Dedifferentiated amniotic fluid mesenchymal stem cell (primary cell): ENCODE measurements around the gene CACNB2.
"Not testable (repeated sequence)": the region's sequence is repeated elsewhere in the genome, so short reads cannot be mapped to it uniquely, and the experiment has no call there.

ENCODE experiments used
- DNase-seq: peaks from one replicate; pipeline ENCODE4 v3.0.0-alpha.2; 2016; ENCODE audit errors: extremely low spot score

CACNB2 gene

DNA sequence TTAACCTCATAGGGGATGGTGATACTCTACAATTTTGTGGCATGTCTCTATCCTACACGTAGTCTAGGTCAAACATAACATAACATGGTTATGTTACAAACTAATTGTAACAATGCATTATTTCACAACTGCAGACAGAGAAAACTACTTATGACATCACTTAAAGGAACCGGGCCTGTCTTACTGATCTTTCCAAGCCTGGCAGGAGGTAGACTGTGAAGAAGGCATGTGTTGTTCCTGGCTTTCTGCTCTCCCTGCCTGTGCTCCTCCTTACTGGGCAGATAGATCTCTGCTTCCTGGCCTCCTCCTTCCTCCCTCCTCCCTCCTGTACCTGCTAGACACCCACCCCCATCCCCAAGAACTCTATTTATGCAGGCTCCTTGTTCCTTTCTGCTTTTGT is 5.4 kb downstream of the CACNB2 start:
- no peak for DNase-seq

DNA sequence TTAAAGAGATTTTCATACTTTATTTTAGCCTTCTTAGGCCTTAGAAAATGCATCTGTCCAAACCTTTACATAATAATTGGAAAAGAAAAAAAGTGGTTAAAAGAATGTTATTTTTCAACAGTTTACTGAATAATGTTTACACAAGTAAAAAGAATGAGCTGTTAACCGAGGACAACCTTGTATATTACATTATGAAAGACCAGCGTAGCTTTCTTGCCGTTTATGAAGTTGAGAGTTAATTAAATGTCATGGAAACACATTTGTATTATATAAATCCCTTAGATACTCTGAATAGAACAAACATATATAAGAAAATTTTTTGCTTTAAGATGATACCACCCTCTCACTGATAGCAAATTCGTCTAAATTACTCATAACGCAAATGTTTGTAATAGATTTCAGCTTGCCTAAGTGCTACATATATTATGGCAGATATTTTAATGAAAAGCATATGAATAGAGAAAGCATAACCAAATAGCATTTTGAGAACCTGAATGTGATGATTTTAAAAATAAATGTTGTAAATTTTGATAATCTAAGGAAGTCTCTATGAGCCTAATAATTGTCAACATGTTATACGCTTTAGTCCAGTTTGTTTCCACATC is 9.1 kb downstream of the CACNB2 start:
- DNase-seq: no peak

- no peak for DNase-seq
Observed at GRCh38 chr10:18151356-18151890, 11.2 kb downstream of the CACNB2 start.

DNA sequence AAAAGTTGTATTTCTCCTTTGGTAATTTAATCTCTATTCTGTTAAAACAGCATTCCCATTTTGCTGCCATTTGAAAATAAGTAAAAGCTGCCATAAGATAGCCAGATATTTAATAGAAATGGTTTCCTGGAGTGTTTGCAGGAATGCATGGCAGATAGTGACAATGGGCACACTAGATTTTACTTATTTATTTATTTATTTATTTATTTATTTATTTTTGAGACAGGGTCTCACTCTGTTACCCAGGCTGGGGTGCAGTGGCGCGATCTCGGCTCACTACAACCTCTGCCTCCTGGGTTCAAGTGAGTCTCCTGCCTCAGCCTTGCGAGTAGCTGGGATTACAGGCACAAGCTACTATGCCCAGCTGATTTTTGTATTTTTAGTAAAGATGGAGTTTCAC is 13.2 kb downstream of the CACNB2 start:
- DNase-seq: not testable (repeated sequence)

DNA sequence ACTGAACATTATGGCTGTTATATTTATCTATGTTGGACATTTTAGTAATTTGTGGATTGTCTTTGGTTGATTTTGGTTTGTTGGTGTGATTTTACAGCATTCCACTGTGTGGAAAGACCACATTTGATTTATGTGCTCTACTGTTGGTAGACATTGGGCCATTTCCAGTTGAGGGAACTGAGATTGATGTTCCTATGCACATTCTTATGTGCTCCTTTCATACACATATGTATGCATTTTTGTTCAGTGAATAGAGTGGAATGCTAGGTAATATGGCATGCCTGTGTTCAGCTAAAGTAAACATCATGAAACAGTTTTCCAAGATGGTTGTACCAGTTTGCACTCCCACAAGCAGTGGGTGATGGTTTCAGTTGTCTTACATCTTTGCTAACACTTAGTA is 15.1 kb downstream of the CACNB2 start:
- DNase-seq: no peak

GRCh38 chr10:18156797-18157196 is 16.6 kb downstream of the CACNB2 start:
- DNase-seq: not testable (repeated sequence)

DNA sequence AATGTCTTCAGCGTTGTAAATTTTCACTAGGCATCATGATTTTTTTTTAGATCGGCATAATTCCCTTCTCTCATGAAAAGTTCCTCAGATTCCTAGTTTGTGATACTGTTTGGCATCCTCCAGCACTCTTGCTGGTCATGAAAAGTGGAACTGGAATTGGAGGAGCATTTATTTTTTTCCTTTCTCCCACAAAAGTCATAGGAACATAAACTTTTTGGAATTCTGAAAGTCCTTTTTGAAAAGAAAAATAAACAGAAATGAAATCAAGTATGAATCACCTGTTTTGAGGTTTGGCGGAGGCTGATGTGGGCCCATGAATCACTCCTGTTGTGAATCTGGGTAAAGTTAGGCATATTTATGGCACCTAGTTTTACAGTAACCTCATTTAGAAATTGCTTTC is 17.7 kb downstream of the CACNB2 start:
- peak; percentile 48 for DNase-seq

DNA sequence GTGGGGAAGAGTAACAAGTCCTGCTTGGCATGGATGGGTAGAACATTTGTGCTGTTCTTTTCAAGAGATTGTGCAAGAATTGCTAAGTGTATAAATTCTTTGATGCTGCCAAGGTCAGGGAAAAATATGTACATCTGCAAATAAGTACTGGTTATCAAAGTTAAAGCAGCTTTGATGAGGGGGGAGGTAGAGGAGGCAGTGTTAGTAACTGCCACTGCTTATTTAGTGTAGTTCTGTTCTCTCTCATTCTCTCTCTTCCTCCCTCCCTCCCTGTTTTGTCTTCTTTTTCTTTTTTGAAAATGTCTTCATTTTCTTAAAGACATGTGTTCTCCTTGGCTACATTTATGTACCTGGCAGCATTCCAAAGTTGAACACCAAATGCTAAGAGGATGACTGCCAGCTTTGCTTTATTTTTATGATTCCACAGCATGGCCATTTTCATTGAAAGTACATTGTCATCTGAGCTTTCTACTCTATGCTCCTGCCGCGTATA is 18.6 kb downstream of the CACNB2 start:
- peak; percentile 38 for DNase-seq

GRCh38 chr10:18159557-18159956 is 19.3 kb downstream of the CACNB2 start:
- no peak for DNase-seq

DNA sequence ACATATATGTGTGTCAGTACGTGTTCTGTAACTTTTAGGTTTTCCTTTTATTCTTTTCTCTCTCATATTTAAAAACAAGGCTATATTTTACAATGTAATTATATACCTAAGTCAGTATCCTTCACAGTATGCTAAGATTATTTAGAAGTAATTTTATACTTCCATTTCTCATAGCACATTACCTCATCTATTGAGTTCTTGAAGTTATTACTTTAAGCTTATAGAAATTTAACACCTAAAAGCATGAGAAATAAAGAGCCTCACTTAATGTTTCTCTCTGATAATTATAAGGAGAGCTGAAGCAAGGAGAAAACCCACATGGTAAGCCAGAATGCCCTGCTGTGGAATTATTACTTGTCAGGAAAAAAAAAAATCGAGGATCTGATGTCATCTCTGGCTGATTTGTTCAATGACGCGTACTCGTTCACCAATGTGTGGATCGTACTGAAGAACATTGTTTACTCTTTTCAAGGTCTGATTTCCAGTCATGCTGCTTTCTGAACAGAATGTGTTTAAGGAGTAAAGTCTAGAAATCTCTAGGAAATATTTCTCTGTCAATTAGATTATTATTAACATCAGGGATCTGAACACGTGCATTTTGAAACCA is 21.9 kb downstream of the CACNB2 start:
- no peak for DNase-seq

- no peak for DNase-seq
Observed at GRCh38 chr10:18164093-18164492, 23.9 kb downstream of the CACNB2 start.

DNA sequence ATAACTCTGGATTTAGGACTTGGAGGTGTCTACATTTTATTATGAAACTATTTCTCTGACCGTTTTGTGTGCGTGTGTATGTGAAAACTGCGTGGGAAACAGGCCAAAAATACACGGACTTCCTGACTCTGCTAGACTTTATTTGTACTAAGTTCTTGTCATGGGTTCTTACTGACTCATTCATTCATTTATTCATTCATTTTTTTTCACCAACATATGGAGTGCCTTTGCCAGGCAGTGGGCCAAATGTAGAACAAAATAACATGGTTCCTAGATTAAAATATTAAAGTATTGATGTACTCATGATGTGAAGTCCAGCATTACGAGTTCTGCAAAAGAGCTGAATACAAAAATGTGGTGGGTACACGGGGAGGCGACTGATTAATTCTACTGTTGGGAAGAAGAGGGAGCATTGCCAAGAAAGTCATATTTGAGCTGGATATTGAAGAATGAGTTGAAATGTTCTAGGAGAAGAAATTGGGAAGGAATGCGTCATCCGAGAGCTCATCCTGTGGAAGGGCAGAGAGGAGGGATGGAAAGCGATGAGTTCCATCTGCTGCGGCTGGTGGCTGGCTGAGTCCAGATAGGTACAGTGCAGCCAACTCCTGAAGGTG is 24.6 kb downstream of the CACNB2 start:
- DNase-seq: peak; percentile 77

DNA sequence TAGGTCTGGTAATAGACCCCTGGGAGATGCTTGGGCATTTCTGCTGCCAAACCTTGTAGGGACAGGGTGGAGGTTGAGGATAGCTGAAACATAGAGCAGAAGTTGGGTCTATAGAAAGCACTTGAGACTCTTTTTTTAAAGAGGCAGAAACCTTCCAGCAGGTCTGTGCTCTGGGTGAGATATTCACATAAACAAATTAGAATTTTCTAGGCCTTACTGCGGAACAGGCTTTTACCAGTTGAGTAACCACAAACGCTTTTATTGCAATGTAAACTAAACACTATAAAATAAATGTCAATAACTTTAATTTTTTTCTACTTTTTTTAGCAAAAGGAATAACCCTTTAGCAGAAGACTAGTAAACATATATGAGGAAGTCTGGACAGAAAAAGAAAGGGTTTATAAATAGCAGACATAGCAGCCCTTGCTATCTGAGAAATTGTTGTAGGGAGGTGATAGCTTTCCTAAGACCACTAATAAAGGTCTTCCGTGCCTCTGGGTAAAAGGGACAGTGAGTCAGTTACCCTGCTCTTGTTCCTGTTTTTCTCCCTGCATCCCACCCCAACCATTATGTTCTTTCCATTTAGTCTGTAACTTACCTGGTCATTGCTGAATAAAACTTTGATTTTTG is 38.7 kb downstream of the CACNB2 start:
- no peak for DNase-seq

- DNase-seq: peak; percentile 83
Observed at GRCh38 chr10:18179891-18180290, 39.7 kb downstream of the CACNB2 start.

GRCh38 chr10:18181382-18181781 is 41.2 kb downstream of the CACNB2 start:
- not testable (repeated sequence) for DNase-seq

GRCh38 chr10:18185621-18186020 is 45.4 kb downstream of the CACNB2 start:
- no peak for DNase-seq

DNA sequence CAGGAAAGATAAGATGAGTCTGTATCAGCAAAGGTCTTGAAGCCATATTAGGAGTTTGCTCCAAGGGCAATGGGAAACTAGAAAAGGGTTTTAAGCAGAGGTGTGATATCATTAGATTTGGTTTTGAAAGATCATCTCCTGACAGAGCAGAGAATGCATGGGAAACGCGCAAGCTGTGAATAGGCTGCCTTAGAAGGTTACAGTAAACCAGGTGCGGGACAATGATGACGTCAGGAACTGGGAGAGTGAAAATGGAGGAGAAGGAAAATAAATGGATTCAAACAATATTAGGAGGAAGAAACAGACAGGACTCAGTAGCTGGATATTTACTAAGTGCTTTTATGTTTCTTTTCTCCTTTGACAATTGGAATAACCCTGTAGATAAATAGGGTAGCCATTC is 50.6 kb downstream of the CACNB2 start:
- no peak for DNase-seq

DNA sequence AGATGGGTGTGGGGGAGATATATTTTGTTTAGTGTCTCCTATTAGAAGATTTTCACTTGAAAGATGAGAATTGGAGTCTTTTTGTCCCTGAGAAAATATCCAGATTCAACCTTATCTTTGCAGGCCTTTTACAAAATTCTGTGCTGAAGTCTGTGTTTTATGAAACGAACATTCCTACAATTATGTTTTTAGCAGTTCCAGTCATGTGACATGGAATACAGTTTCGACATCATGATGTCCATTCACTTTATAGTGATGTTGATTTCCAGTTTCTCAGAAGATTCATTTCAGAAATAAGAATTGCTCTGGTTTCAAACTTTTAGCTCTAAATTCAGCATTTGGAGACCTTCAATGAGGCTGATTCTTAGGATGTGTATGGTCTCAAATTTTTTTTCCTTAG is 54.4 kb downstream of the CACNB2 start:
- DNase-seq: no peak

GRCh38 chr10:18195060-18195799 is 55.0 kb downstream of the CACNB2 start:
- DNase-seq: peak; percentile 45

DNA sequence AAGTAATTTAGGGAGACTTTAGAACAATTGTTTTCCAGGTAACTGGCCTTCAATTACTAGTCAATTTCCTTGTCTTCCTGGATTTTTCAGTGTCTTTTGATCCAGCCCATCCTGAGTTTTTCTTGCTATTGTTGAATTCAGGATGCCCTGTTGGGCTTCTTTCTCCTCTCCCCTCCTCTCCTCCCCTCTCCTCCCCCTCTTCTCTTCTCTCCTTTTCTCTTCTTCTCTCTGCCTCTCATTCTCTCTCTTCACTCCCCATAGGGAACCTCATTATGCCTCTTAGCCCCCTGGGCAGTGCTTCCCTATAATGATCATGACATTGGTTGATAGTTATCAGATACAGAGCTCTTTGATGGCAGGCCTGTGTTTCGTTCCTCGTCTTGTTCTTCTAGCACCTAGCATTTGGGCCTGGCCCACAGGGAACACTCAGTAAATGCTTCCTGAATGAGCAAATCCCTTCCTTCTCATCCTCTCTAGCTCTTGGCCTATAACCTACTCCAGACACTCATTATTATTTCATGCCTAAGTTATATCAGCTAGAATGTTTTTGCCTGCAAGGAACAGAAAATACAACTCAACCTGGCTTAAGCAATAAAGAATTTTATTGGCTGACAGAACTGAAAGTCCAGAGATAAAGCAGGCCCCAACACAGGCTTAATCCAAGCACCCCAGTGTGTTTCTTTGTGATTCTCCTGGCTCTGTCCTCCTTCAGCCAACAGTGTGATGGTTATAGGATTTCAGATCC is 56.8 kb downstream of the CACNB2 start:
- DNase-seq: no peak

DNA sequence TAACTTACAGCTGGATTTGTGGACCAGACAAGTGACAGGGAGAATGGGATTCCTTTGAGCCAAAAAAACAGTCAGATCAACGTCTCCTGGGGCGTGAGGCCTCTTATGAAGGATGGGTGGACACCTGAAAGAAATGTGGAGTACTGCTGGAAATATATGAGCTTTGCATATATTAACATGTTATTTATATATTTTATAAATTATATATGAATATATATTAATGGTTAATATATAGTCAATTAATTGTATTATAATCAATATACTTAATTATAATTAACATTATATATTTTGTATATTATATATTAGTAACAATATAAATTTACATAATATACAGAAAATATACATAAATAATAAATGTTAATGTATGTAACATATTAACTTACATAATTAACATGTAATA is 57.5 kb downstream of the CACNB2 start:
- no peak for DNase-seq
